ENCODE results near the gene CLIC1.

Gene CLIC1

DNA sequence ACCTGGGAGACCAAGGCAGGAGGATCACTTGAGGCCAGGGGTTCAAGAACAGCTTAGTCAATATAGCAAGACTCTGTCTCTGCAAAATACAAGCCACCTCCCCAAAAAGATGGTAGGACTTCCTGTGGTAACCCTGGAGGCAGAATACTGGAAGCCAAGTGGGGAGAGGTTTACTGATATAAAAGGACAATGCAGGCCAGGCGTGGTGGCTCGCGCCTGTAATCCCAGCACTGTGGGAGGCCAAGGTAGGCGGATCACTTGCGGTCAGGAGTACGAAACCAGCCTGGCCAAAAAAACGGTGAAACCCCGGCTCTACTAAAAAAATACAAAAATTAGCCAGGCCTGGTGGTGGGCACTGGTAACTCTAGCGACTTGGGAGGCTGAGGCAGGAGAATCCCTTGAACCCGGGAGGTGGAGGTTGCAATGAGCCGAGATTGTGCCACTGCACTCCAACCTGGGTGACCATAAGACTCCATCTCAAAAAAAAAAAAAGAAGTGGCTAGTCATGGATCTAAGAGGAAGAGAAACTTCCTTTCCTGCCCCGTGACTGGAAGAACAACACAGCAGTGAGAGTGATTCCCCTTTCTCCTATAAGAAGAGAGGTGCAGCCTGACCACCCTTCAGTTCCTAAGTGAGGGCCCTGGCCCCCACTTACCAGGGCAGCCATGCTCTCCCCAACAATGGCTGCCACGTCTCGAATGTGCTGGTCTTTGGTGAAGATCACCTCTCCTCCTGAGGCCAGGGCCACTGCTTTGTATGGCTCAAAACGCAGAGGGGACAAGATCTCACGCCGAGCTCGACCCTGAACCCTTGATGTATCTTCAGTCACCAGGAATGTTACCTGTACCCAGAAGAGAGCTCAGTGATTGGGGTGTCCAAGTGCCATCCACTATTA lies 32.3 kb upstream of the CLIC1 start:
- DNase-seq: no peak

DNA sequence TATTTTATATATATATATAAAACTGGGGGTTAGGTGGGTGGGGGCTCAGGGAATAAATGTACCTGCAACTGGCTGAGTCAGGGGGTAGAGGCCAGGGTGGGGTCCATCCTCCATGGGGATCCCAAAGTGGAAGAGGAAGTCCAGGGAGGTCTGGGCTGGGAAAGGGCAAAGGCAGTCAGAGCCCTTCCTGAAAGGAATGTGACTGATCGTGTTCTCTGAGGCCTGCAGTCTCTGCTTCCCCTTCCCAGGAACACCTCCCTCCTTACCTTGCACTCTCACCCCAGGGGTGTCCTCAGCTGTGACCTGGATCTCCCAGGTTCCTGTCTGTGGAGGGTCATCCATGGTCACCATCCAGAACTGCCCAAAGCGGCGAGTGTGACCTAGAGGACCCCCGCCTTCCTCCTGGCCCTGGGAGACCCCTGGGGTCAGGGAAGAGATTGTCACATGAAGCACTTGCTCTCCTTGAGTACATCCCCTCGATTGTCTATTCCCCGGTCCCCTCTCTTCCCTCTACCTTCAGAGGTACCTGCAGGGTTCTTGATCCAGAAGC lies 30.8 kb upstream of the CLIC1 start:
- no peak for DNase-seq

DNA sequence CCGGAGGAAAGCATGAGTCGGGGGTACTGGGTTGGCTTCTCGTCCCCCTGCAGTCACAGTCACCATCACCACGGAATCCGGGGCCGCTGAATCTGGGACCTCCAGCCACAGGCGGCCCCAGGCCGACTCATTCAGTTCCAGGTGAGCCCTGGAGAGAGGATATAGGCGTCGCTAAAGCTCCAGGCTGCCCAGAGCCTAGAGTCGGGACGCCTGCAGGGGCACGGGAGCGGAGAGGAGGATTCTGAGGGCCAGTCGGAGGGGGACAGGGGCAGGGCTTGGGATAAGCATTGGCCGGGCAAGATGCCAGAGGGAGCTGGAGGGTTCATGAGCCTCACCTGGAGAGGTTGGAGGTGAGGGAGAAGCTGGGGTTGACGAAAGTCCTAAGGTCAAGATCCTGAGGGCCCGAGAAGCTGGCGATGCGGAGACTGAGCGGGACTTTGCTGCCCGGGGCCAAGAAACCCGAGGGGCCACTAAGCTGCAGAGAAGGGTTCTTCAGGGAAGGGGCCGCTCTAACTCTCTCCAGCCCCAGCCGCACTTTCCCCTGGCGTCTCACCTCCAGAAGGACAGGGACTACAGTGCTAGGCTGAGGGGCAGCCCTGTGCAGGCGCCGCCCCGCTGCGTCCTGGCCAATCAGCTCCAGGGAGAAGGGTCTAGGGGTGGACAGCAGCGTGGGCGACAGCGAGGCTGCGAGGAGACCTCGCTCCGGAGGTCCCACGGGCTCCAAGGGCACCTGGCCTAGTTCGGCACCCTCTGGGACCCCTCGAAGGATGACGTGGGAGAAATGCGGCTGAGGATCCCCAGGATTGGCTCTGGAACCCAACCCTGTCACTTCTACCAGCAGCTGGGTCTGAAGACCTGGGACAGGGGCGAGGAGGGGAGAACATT lies 29.8 kb upstream of the CLIC1 start:
- no peak for DNase-seq

DNA sequence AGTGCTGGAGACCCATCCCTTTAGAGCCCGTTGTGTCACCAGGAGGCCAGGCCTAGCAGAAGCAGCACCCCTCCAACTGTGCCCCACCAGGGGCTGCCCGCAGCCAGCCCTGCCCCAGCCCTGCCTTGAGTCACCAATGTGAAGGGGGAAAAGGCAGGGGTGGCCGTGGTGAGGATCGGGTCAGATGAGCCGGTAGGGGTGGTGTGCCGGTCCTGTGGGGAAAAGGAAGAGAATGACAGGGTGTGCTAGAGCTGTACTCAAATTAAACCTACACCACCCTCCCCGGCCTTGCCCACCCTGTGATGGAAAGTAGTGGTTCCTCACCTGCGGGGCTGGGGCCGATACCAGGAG lies 29.2 kb upstream of the CLIC1 start:
- DNase-seq: no peak

DNA sequence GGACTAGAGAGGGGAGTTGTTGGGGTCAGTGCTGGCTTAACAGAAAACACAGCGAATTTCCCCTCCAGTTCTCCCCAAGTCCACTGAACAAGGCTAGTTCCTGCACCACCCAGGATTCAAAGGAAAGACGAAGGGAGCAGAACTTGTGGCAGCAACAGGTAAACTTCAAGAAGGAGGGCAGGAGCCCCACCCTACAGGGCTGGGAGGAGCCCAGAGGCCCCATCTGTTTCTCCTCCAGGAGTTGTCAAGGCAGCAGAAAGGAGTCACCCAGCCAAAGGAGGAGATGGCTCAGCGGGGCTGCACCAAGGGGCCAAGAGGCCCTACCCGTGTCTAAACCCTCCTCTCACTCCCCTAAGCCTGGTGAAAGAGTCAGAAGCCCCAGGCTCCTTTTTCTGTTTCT lies 27.9 kb upstream of the CLIC1 start:
- DNase-seq: no peak

DNA sequence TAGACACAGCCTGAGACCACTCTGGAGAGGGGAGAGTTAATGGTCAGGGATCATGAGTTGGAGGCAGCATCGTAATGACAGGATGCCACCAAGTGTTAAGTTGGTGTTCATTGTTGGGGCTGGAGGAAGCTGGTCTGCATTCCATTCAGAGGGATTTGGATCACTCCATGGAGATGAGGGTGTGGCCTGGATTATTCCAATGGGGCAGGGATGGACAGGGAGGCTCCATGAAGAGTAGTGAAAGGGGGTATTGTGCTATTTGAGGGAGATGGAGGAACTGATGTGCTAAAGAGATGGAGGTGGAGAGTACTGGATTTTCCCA lies 27.2 kb upstream of the CLIC1 start:
- no peak for DNase-seq

DNA sequence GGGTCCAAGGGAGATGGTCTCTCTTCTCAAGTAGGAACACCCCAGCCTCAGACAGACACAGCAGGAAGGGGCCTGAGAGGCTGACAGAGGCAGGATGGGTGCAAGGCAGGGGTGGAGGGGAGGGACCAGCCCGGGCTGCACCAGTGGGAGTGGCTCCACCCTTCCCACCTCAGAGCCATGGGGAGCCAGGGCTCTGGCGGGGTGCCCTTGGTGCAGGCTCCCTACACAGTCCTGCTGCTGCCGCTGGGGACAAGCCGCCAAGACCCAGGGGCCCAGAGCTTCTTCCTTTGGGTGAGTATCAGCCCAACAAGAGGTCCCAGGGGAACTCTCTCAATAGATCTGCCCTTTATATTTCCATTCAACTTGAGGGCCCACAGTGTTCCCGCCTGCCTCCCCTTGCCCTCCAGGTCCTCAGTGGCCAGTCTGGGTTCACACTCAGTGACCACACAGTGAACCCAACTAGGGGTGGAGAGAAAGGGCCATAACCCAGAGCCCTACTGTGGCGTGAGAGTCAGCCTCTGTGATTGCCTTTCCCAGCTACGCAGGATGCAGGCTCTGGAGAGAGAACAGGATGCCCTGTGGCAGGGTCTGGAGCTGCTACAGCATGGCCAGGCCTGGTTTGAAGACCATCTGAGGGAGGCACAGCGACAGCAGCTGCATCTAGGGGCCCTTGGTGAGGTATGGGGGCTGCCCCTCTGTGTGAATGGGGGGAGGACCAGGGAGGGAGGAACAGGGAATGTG lies 26.7 kb upstream of the CLIC1 start:
- no peak for DNase-seq

DNA sequence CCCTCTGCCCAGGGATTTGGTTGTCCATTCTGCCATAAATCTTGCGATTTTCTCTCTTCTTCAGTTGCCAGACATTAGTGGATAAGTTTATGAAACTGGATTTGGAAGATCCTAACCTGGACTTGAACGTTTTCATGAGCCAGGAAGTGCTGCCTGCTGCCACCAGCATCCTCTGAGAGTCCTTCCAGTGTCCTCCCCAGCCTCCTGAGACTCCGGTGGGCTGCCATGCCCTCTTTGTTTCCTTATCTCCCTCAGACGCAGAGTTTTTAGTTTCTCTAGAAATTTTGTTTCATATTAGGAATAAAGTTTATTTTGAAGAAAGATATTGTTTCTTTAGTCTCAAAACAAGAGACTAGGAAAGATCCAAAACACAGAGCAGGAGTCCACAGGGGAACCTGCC lies 26.0 kb upstream of the CLIC1 start, which contains the start of gene SAPCD1:
SAPCD1 (plus strand) TSS at position 301 of the 400 bp plus-strand sequence. CDS start 399 bp downstream, outside the sequence.
- DNase-seq: no peak

DNA sequence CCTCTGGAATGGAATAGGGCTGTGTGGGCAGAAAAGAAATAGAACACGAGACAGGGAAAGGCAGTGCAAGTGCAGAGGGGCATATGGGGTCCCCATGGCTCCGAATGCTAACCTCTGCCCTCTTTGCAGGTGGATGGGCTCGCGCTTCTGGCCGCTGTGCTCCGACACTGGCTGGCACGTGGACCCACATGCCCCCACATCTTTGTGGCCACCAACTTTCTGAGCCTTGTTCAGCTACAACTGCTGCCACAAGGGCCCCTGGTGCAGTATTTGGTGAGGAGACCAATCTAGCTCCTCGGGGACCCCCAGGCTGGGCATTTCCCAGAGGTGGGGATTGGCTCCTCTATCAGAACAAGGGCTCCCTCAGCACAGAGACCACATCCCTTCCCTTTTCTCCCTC lies 25.0 kb upstream of the CLIC1 start:
- DNase-seq: no peak

DNA sequence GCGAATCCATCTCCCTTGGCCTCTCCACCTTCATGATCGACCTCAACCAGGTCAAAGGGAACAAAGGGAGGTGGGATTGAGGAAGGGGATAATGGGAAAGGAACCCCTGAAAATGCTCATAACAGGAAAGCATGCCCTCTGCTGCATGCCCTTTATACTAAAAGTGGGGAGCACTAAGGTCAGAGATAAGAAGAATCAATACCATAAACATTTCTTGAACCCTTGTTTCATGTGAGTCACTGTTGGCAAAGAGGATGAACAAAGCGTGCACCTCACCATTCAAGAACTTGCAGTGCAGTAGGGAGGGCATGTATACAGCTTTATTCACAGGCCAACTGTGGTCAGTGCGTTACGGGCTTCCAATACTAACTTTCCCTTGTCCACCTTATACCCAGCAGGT lies 24.5 kb upstream of the CLIC1 start:
- DNase-seq: no peak

DNA sequence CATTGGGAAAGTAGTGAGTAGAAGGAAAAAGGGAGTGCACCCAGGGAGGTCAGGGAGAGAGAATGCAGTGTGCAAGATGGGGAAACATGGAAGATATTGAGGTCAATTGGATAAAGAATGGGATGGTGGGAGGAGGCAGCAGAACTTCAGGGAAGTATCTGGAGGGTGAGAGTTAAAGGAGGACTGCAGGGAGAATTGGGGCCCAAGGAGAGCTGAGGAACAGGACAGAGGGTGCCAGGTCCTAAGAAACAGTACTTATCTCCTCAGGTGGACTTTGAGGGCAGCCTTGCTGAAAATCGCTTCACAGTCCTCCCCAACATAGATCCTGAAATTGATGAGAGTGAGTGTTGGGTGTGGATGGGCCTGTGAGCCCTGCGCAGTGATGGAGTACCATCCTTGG lies 22.0 kb upstream of the CLIC1 start:
- no peak for DNase-seq

DNA sequence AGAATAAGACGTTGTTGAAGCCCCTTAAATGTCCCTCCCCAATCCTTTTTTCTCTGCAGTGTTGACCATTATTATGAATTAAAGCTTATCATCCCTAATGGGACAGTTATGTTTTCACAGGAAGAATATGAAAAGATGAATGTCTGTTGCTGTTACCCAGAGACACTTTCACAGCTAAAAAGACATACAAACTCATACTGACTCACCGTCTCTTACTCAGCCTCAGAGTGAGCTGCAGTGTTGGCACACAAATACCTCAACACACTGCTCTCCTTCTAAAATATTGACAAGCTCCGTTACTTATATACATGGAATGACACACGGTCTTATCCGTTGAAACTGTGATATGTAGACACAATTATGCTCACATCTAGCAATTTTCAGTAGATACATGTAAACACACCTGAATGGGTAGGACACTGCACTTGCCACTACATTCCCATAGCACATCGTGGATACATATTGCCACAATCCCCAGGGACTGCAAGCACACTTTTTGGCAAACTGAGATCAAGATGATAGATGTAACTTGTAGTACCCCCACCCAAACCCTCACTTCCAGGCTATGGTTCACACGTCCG lies 16.5 kb upstream of the CLIC1 start:
- no peak for DNase-seq

DNA sequence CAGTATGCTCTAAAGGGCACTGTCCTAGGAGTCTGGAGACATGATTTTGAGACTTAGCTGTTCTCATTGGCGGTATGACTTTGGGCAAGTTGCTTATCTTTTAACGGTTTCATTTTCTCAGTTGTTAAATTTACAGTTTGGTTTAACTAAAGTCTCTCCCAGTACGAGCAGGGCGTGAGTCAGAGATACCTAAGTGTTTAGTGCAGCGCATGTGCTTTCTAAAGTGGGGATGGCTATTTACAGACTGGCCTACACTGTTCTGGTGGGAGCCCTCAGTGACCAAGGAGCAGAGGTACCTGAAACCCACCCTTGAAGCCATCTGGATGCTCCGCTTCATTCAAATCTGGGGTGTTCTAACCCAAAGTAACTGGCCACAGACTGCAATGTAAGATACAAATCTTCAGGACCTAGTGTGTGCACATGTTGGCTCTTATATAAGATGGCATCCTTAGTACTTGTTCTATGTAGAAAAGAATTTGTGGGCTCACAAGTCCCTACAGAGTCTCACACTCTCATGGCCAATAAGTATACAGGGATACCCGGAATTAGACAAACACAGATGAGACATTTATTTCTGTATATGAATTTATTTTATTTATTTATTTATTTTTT lies 14.2 kb upstream of the CLIC1 start:
- DNase-seq: no peak

DNA sequence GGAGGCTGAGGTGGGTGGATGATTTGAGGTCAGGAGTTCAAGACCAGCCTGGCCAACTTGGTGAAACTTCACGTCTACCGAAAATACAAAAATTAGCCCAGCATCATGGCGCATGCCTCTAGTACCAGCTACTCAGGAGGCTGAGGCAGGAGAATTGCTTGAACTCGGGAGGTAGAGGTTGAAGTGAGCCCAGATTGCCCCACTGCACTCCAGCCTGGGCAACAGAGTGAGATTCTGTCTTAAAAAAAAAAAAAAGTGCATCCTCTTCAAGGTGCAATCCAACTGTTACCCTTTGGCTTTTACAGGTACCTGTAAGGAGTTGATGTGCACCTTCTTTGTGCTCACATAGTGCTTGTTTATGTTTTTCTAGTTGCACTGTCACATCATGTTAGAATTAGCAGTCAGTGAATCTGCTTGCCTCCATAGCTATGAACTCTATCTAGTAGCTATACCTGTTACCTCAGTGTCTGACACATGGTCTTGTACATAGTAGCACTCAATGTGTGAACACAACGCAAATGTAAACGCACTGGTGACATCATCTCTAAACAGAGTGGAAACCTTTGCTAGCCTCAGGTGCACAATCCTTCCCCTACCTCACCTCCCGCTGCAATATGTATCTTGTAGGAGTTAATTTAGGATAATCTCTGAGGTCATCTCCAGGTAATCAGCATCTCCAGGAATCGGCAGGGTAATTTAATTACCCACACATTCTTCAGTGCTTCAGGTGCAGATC lies 13.1 kb upstream of the CLIC1 start:
- no peak for DNase-seq

DNA sequence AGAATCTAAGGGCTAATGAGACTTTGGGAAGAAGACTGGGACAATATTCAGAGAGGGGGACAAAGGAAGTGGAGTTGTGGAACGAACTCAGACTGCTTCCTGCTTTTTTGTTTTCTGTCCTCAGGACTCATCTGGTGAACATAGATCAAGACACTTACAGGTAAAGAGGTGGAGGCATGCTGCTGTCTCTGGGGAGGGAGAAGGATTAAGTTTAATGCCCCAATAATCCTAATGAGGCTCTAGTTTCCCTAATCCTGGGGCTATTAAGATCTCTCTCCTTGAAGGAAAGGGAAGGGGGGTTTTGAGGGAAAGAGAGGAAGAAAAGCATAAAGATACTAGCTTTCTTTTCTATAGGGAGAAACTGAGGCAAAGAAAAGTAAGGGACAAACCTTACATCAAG lies 8.1 kb upstream of the CLIC1 start:
- no peak for DNase-seq

DNA sequence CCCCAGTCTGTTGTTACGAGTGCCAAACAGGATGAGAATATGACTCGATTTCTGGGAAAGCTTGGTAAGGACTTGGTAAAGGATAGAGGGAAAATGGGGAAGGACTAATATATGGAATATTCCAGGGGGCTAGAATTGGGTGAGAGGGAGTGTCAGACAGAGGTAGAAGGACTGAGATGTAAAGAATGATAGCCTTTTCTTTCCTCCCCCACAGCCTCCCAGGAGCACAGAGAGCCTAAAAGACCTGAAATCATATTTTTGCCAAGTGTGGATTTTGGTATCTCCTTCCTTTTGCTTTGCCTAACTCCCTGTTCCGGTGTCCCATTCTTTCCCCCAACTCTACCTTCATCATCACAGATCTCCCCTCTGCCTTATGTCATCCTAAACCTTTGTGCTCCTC lies 6.6 kb upstream of the CLIC1 start:
- no peak for DNase-seq

DNA sequence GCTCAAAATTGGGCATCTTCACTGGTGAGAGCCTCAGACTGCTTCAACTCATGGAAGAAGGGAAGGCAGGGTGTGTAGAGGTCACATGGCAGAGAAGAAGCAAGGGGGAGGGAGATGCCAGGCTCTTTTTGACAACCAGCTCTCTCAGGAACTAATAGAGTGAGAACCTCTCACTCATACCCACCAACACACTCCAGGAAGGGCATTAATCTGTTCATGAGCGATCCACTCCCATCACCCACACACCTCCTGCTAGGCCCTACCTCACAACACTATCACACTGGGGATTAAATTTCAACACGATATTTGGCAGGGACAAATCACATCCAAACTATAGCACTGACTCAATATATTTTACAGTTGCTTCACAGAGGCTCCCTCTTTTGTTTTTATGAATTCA lies 5.5 kb upstream of the CLIC1 start:
- no peak for DNase-seq

DNA sequence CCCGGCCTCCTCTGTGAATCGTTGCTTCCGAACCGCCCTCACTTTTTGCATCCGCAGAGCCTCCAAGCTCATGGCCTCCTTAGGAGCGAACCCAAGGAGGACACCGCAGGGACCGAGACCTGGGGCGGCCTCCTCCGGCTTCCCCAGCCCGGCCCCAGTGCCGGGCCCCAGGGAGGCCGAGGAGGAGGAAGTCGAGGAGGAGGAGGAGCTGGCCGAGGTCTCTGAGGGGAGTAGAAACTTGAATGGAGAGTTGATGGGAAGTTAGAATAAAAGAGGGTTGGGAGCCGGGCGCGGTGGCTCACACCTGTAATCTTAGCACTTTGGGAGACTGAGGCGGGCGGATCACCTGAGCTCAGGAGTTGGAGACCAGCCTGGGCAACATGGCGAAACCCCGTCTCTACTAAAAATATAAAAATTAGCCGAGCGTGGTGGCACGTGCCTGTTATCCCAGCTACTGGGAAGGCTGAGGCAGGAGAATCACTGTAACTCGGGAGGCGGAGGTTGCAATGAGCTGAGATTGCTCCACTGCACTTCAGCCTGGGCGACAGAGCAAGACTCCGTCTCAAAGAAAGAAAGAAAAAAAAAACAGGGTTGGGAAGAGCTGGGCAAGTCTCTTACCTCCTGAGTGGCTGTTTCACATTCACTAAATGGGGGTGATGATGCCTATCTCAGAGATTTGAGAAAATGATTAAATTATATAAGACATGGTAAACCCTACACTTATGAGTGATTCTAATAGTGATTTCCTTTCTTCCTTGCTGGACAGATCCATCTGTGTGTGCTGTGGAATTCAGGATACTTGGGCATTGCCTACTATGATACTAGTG lies 4.3 kb upstream of the CLIC1 start:
- DNase-seq: no peak

DNA sequence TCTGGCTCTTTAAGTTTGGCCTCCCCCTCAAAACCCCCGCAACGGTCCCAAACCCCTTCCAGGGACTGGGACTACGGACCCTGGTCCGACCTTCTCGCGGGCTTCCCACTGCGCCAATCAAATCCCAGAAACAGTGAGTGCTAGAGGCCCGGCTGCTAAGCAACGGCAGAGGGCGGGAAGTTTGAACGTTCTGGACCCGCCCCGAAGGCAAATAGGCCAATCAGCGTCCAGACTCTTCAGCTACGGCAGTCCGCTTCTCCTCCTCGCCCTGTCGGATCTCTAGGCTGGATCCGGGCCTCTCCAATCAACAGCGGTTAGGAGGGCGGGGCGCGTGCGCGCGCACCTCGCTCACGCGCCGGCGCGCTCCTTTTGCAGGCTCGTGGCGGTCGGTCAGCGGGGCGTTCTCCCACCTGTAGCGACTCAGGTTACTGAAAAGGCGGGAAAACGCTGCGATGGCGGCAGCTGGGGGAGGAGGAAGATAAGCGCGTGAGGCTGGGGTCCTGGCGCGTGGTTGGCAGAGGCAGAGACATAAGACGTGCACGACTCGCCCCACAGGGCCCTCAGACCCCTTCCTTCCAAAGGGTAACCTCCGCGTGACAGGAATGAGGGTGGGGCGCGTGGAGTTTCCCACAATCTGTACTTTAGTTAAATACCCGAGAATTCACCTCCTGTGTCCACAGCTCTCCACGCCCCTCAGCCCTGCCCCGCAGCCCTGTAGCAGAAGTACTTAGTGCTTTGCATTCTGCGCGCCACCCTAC lies 3.5 kb upstream of the CLIC1 start, which contains the start of gene MSH5:
MSH5 (plus strand) TSS at position 367 of the 758 bp plus-strand sequence. CDS start 462 bp downstream, outside the sequence.
- peak; percentile 97 for DNase-seq
